HepG2 (cell line): ENCODE data around the gene GATAD2B. TPM values are rescaled to one million over a fixed set of nuclear protein-coding genes. Genes with fewer than 3 reads are reported as not detected.

Experiments used
- ARID5B ChIP-seq: IDR thresholded peaks from 2 replicates; pipeline ENCODE4 v1.4.0; 2020; ENCODE audit warnings: mild to moderate bottlenecking, missing genetic modification reagents
- MEIS2 ChIP-seq: sonication (generic); formaldehyde crosslinking; IDR thresholded peaks from 2 replicates; pipeline ENCODE4 v1.9.0; 2021; ENCODE audit warnings: mild to moderate bottlenecking, missing genetic modification reagents
- NCOR1 ChIP-seq: fragments of 200-600 bp; sonication (generic); IDR thresholded peaks from 2 replicates; pipeline ENCODE4 v1.7.0; 2017; ENCODE audit warnings: antibody characterized with exemption, low read length, borderline replicate concordance
- NR2F1 ChIP-seq, 2 experiments: fragments of 450-650 bp in 1 of 2; formaldehyde crosslinking in 1 of 2; IDR thresholded peaks; 2 replicates each; pipeline versions ENCODE4 v1.5.0 to v1.6.1; 2016 to 2020; ENCODE audit warnings: mild to moderate bottlenecking in 1 of 2, missing compliant biosample characterization in 1 of 2, missing genetic modification reagents in 1 of 2, moderate library complexity in 1 of 2
- ONECUT2 ChIP-seq: sonication (generic); formaldehyde crosslinking; IDR thresholded peaks from 2 replicates; pipeline ENCODE4 v1.4.0; 2020; ENCODE audit warnings: missing genetic modification reagents
- SAP130 ChIP-seq: IDR thresholded peaks from 2 replicates; pipeline ENCODE4 v1.6.1; 2016; ENCODE audit warnings: low read depth
- SCMH1 ChIP-seq: sonication (generic); formaldehyde crosslinking; IDR thresholded peaks from 2 replicates; pipeline ENCODE4 v1.9.0; 2021; ENCODE audit warnings: missing genetic modification reagents, mild to moderate bottlenecking, borderline replicate concordance
- THAP11 ChIP-seq: IDR thresholded peaks from 2 replicates; pipeline ENCODE4 v1.6.1; 2016; ENCODE audit warnings: missing biosample characterization, missing genetic modification reagents
- ZNF749 ChIP-seq: sonication (generic); formaldehyde crosslinking; IDR thresholded peaks from 2 replicates; pipeline ENCODE4 v1.8.0; 2022; ENCODE audit warnings: mild to moderate bottlenecking, missing genetic modification reagents, moderate library complexity, borderline replicate concordance
- polyA plus RNA-seq, 8 experiments: library from polyadenylated mRNA; depleted of rRNA in 3 of 8; stranded (reverse) in 7 of 8; unstranded in 1 of 8; fragments of >200 nt; fragmentation: Illumina TruSeq in 4 of 8; extraction: Trizol in 4 of 8; gene quantifications; 2 replicates each; pipeline versions ENCODE4 v1.2.1 to v1.2.3, GENCODE V29; 2011 to 2016; ENCODE audit warnings: low read depth in 4 of 8, missing spikeins in 1 of 8, mixed read lengths in 1 of 8; ENCODE audit not compliant: insufficient read depth in 1 of 8
- total RNA-seq, 5 experiments: library from RNA; depleted of rRNA; stranded (reverse); fragments of >200 nt; fragmentation: Illumina TruSeq; extraction: Trizol; gene quantifications; 2 replicates each; pipeline ENCODE4 v1.2.3, GENCODE V29; 2016; ENCODE audit warnings: low read depth in 1 of 5
- TF ChIP-seq, protein P1 (sequence below), 2 experiments: IDR thresholded peaks; 2 replicates each; pipeline ENCODE4 v1.6.1; 2011 to 2012; ENCODE audit warnings: low read length in 2 of 2, borderline replicate concordance in 1 of 2, low read depth in 1 of 2, mild to moderate bottlenecking in 1 of 2, moderate library complexity in 1 of 2
- TF ChIP-seq, protein P2 (sequence below): sonication (generic); formaldehyde crosslinking; IDR thresholded peaks from 2 replicates; pipeline ENCODE4 v1.4.0; 2020; ENCODE audit warnings: missing genetic modification reagents
- TF ChIP-seq, protein P3 (sequence below): sonication (generic); formaldehyde crosslinking; IDR thresholded peaks from 2 replicates; pipeline ENCODE4 v1.4.0; 2020; ENCODE audit warnings: missing genetic modification reagents
- TF ChIP-seq, protein P4 (sequence below): sonication (generic); formaldehyde crosslinking; IDR thresholded peaks from 2 replicates; pipeline ENCODE4 v1.8.0; 2022; ENCODE audit warnings: mild to moderate bottlenecking, missing genetic modification reagents

GATAD2B gene
- total and polyA plus RNA-seq, 2 of the 13 experiments (the other 11 are each of a cell fraction or from before 2014, with no cell fraction given) = 3.2 to 5.2 TPM

GRCh38 chr1:153922972-153923925 is at the start of gene GATAD2B (continued):
- TF ChIP-seq, protein P1, sequence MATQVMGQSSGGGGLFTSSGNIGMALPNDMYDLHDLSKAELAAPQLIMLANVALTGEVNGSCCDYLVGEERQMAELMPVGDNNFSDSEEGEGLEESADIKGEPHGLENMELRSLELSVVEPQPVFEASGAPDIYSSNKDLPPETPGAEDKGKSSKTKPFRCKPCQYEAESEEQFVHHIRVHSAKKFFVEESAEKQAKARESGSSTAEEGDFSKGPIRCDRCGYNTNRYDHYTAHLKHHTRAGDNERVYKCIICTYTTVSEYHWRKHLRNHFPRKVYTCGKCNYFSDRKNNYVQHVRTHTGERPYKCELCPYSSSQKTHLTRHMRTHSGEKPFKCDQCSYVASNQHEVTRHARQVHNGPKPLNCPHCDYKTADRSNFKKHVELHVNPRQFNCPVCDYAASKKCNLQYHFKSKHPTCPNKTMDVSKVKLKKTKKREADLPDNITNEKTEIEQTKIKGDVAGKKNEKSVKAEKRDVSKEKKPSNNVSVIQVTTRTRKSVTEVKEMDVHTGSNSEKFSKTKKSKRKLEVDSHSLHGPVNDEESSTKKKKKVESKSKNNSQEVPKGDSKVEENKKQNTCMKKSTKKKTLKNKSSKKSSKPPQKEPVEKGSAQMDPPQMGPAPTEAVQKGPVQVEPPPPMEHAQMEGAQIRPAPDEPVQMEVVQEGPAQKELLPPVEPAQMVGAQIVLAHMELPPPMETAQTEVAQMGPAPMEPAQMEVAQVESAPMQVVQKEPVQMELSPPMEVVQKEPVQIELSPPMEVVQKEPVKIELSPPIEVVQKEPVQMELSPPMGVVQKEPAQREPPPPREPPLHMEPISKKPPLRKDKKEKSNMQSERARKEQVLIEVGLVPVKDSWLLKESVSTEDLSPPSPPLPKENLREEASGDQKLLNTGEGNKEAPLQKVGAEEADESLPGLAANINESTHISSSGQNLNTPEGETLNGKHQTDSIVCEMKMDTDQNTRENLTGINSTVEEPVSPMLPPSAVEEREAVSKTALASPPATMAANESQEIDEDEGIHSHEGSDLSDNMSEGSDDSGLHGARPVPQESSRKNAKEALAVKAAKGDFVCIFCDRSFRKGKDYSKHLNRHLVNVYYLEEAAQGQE (IDR thresholded peaks at IDR 0.05; ENCODE audit: borderline replicate concordance in 1 of 2, low read depth in 1 of 2, low read length in 2 of 2) = peak in 1 of 2 experiments; percentile 36; a peak in 1 of 4 replicates
- TF ChIP-seq ARID5B (CRISPR knock-in tag) (0 out of 2 replicates have a peak, but pooled peaks have one; percentile 17), NR2F1 (CRISPR knock-in tag; IDR thresholded peaks at IDR 0.05) (no peak; a peak in 1 of 4 replicates), ONECUT2 (CRISPR knock-in tag) (no peak), NCOR1 (no peak), ZNF749 (CRISPR knock-in tag) (no peak), SCMH1 (CRISPR knock-in tag) (no peak), SAP130 (CRISPR knock-in tag) (peak; percentile 87), THAP11 (CRISPR knock-in tag) (peak; percentile 88), MEIS2 (CRISPR knock-in tag) (no peak)
- TF ChIP-seq, protein P2, sequence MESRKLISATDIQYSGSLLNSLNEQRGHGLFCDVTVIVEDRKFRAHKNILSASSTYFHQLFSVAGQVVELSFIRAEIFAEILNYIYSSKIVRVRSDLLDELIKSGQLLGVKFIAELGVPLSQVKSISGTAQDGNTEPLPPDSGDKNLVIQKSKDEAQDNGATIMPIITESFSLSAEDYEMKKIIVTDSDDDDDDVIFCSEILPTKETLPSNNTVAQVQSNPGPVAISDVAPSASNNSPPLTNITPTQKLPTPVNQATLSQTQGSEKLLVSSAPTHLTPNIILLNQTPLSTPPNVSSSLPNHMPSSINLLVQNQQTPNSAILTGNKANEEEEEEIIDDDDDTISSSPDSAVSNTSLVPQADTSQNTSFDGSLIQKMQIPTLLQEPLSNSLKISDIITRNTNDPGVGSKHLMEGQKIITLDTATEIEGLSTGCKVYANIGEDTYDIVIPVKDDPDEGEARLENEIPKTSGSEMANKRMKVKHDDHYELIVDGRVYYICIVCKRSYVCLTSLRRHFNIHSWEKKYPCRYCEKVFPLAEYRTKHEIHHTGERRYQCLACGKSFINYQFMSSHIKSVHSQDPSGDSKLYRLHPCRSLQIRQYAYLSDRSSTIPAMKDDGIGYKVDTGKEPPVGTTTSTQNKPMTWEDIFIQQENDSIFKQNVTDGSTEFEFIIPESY (CRISPR knock-in tag) = no peak
- TF ChIP-seq, protein P3, sequence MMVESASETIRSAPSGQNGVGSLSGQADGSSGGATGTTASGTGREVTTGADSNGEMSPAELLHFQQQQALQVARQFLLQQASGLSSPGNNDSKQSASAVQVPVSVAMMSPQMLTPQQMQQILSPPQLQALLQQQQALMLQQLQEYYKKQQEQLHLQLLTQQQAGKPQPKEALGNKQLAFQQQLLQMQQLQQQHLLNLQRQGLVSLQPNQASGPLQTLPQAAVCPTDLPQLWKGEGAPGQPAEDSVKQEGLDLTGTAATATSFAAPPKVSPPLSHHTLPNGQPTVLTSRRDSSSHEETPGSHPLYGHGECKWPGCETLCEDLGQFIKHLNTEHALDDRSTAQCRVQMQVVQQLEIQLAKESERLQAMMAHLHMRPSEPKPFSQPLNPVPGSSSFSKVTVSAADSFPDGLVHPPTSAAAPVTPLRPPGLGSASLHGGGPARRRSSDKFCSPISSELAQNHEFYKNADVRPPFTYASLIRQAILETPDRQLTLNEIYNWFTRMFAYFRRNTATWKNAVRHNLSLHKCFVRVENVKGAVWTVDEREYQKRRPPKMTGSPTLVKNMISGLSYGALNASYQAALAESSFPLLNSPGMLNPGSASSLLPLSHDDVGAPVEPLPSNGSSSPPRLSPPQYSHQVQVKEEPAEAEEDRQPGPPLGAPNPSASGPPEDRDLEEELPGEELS (CRISPR knock-in tag) = peak; percentile 3; the same call in 1 of the 2 replicates
- TF ChIP-seq, protein P4, sequence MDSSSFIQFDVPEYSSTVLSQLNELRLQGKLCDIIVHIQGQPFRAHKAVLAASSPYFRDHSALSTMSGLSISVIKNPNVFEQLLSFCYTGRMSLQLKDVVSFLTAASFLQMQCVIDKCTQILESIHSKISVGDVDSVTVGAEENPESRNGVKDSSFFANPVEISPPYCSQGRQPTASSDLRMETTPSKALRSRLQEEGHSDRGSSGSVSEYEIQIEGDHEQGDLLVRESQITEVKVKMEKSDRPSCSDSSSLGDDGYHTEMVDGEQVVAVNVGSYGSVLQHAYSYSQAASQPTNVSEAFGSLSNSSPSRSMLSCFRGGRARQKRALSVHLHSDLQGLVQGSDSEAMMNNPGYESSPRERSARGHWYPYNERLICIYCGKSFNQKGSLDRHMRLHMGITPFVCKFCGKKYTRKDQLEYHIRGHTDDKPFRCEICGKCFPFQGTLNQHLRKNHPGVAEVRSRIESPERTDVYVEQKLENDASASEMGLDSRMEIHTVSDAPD = no peak
